Stimulated activated naive B cell treated with anti-CD40 and anti-IgM and Interleukin-4, amounts not matched to agents 10 μg/mL and 1 μg/mL and 100 μg/mL, for 72 hours (primary cell): ENCODE measurements around the gene CST5.
A peak's percentile ranks its signal among the peaks of the same experiment; 100 is the strongest.
"Not testable (repeated sequence)": the region's sequence is repeated elsewhere in the genome, so short reads cannot be mapped to it uniquely, and the experiment has no call there.

Experiments
- ATAC-seq, 2 donors: fragments of 150-1000 bp; cut with Tn5 transposase; replicated peaks; 2 replicates each; pipeline ENCODE4 v1.10.0; 2021; ENCODE audit warnings: moderate library complexity in 1 of 2
- DNase-seq: peaks from one replicate; pipeline ENCODE4 v3.0.0; 2021
- H3K27ac Mint-ChIP-seq: one replicate; pipeline ENCODE4 v1.8.0; 2022; ENCODE audit warnings: mild to moderate bottlenecking, mixed read lengths
- H3K27me3 Mint-ChIP-seq, 2 donors: one replicate each; pipeline ENCODE4 v1.8.0; 2022; ENCODE audit warnings: mixed read lengths in 2 of 2
- H3K36me3 Mint-ChIP-seq, 2 donors: one replicate each; pipeline ENCODE4 v1.8.0; 2022; ENCODE audit warnings: mixed read lengths in 2 of 2, mild to moderate bottlenecking in 1 of 2
- H3K4me1 Mint-ChIP-seq, 2 donors: one replicate each; pipeline ENCODE4 v1.8.0; 2022; ENCODE audit warnings: mixed read lengths in 2 of 2, mild to moderate bottlenecking in 1 of 2
- H3K4me3 Mint-ChIP-seq, 2 donors: one replicate each; pipeline ENCODE4 v1.8.0; 2022; ENCODE audit warnings: mild to moderate bottlenecking in 2 of 2, mixed read lengths in 2 of 2, moderate library complexity in 1 of 2
- H3K9me3 Mint-ChIP-seq, 2 donors: one replicate each; pipeline ENCODE4 v1.8.0; 2022; ENCODE audit warnings: mixed read lengths in 2 of 2, mild to moderate bottlenecking in 1 of 2

The CST5 gene

GRCh38 chr20:23856226-23856625 is 23.3 kb downstream of the CST5 start:
- no peaks in the 10 kb centered on the region for H3K27me3 Mint-ChIP-seq
- no peak overlapping the region for H3K4me3 Mint-ChIP-seq
- no peaks in the 10 kb centered on the region for H3K9me3 Mint-ChIP-seq
- no peak for DNase-seq
- no peak overlapping the region for H3K27ac Mint-ChIP-seq
- no peak for ATAC-seq
- no peaks in the 10 kb centered on the region for H3K36me3 Mint-ChIP-seq
- no peaks in the 10 kb centered on the region for H3K4me1 Mint-ChIP-seq

GRCh38 chr20:23841693-23842092 is 37.9 kb downstream of the CST5 start:
- Mint-ChIP-seq H3K4me3 (no peak overlapping the region), H3K27ac (no peak overlapping the region), H3K9me3 (peaks cover 0 to 5% of the 10 kb centered on the region in 2 donors), H3K36me3 (no peaks in the 10 kb centered on the region), H3K4me1 (no peaks in the 10 kb centered on the region), H3K27me3 (peaks cover 4 to 13% of the 10 kb centered on the region in 2 donors)
- ATAC-seq (no peak), DNase-seq (no peak)

GRCh38 chr20:23835716-23836115 is 43.8 kb downstream of the CST5 start:
- DNase-seq = no peak
- H3K27ac Mint-ChIP-seq = no peak overlapping the region
- peaks cover 0 to 5% of the 10 kb centered on the region in 2 donors for H3K9me3 Mint-ChIP-seq
- no peaks in the 10 kb centered on the region for H3K36me3 Mint-ChIP-seq
- ATAC-seq = no peak
- no peak overlapping the region for H3K4me3 Mint-ChIP-seq
- H3K4me1 Mint-ChIP-seq = no peaks in the 10 kb centered on the region
- H3K27me3 Mint-ChIP-seq = peaks cover 4 to 10% of the 10 kb centered on the region in 2 donors

GRCh38 chr20:23832775-23833513 is 46.6 kb downstream of the CST5 start:
- Mint-ChIP-seq H3K4me1 (no peaks in the 10 kb centered on the region), H3K36me3 (no peaks in the 10 kb centered on the region), H3K9me3 (no peaks in the 10 kb centered on the region), H3K27me3 (peaks cover 7 to 10% of the 10 kb centered on the region in 2 donors), H3K27ac (no peak overlapping the region), H3K4me3 (no peak overlapping the region)
- no peak for DNase-seq
- ATAC-seq = no peak

GRCh38 chr20:23831961-23832360 is 47.6 kb downstream of the CST5 start:
- not testable (repeated sequence) for H3K27me3 Mint-ChIP-seq, H3K36me3 Mint-ChIP-seq, H3K9me3 Mint-ChIP-seq, DNase-seq, H3K4me3 Mint-ChIP-seq, H3K27ac Mint-ChIP-seq, H3K4me1 Mint-ChIP-seq
- peak in 1 of 2 donors; percentile 48 for ATAC-seq

GRCh38 chr20:23826541-23827021 is 53.0 kb downstream of the CST5 start, which contains the start of gene CST2:
Gene CST2 (minus strand): TSS chr20:23826729. CDS start chr20:23826660, 69 bp downstream.
- H3K4me3 Mint-ChIP-seq = no peak within 1 kb of the TSS
- H3K27me3 Mint-ChIP-seq = peaks cover 0 to 6% of the 10 kb centered on the region in 2 donors
- H3K36me3 Mint-ChIP-seq = no peaks in the 10 kb centered on the region
- no peaks in the 10 kb centered on the region for H3K9me3 Mint-ChIP-seq
- DNase-seq = no peak
- no peak within 1 kb of the TSS for H3K27ac Mint-ChIP-seq
- ATAC-seq = no peak
- H3K4me1 Mint-ChIP-seq = peaks cover 2 to 12% of the 10 kb centered on the region in 2 donors
